A549 (cell line): ENCODE measurements around the gene GABBR2. TPM values are rescaled to one million over a fixed set of nuclear protein-coding genes. Genes with fewer than 3 reads are reported as not detected.

Experiments used
- ATAC-seq, 2 experiments: fragments of 200-7000 bp in 1 of 2; fragments of >200 bp in 1 of 2; cut with Nextera tagmentation in 1 of 2; cut with Tn5 transposase in 1 of 2; 3 replicates each; pipeline versions ENCODE4 v1.8.0 to v1.9.1; 2018 to 2020; ENCODE audit warnings: mild to moderate bottlenecking in 1 of 2, moderate library complexity in 1 of 2
- CTCF ChIA-PET: fragments of 300-600 bp; sonication (Branson Sonifier 250); formaldehyde crosslinking; extraction: SDS; loops from one replicate; lab custom pipeline; 2021; ENCODE audit warnings: antibody characterized with exemption, inconsistent platforms; lab: Yijun Ruan, JAX
- POLR2A ChIA-PET: fragments of 350-600 bp; formaldehyde crosslinking; extraction: SDS; loops from one replicate; lab custom pipeline; 2021; ENCODE audit warnings: antibody characterized with exemption, inconsistent platforms; lab: Yijun Ruan, JAX
- DNase-seq, 2 experiments: peaks; one replicate each; pipeline versions ENCODE4 v3.0.0 to v3.0.0-alpha.2; 2011 to 2016; ENCODE audit warnings: low read depth in 1 of 2, low spot score in 1 of 2
- FAIRE-seq: peaks from 2 replicates; lab custom pipeline; 2011; peaks lifted over from hg19 to GRCh38; lab: Jason Lieb, UNC
- H3K27ac ChIP-seq, 2 experiments: fragments of >200 bp; sonication (Bioruptor Twin); formaldehyde crosslinking; 3 replicates each; pipeline ENCODE4 v1.5.1; 2016 to 2017
- H3K4me1 ChIP-seq: fragments of >200 bp; sonication (Bioruptor Twin); formaldehyde crosslinking; 3 replicates; pipeline ENCODE4 v1.6.1; 2016
- H3K4me2 ChIP-seq: fragments of >200 bp; sonication (Bioruptor Twin); formaldehyde crosslinking; 3 replicates; pipeline ENCODE4 v1.6.1; 2016
- H3K4me3 ChIP-seq: fragments of >200 bp; sonication (Bioruptor Twin); formaldehyde crosslinking; 3 replicates; pipeline ENCODE4 v1.5.1; 2016
- H3K9me3 ChIP-seq: fragments of >200 bp; sonication (Bioruptor Twin); formaldehyde crosslinking; 3 replicates; pipeline ENCODE4 v1.6.1; 2016
- ATOH8 ChIP-seq: fragments of 250-450 bp; sonication (Bioruptor Pico); IDR thresholded peaks from 2 replicates; pipeline ENCODE4 v1.5.0; 2020; ENCODE audit warnings: low read depth, mild to moderate bottlenecking, moderate library complexity
- BHLHE40 ChIP-seq: IDR thresholded peaks from 2 replicates; pipeline ENCODE4 v1.6.1; 2012; ENCODE audit warnings: low read depth, low read length, inconsistent platforms
- CBX8 ChIP-seq: fragments of 200-600 bp; sonication (generic); IDR thresholded peaks from 2 replicates; pipeline ENCODE4 v1.6.1; 2016
- EHF ChIP-seq: fragments of 250-450 bp; sonication (Bioruptor Pico); IDR thresholded peaks from 2 replicates; pipeline ENCODE4 v1.5.0; 2020; ENCODE audit warnings: mild to moderate bottlenecking
- FOSB ChIP-seq: fragments of 250-450 bp; sonication (Bioruptor Pico); IDR thresholded peaks from 2 replicates; pipeline ENCODE4 v1.5.0; 2020; ENCODE audit warnings: mild to moderate bottlenecking, moderate library complexity
- FOSL2 ChIP-seq, 2 experiments: fragments of 450-650 bp in 1 of 2; fragments of >200 bp in 1 of 2; sonication (Bioruptor Twin) in 1 of 2; formaldehyde crosslinking; IDR thresholded peaks; 2 replicates each; pipeline versions ENCODE4 v1.5.0 to v1.6.1; 2016 to 2020; ENCODE audit warnings: mild to moderate bottlenecking in 1 of 2, moderate library complexity in 1 of 2
- HDAC2 ChIP-seq: fragments of 200-600 bp; sonication (generic); IDR thresholded peaks from 2 replicates; pipeline ENCODE4 v1.6.1; 2016
- HEYL ChIP-seq: fragments of 250-450 bp; sonication (Bioruptor Pico); IDR thresholded peaks from 2 replicates; pipeline ENCODE4 v1.8.0; 2021; ENCODE audit warnings: mild to moderate bottlenecking, moderate library complexity
- HMGXB4 ChIP-seq: fragments of 250-450 bp; sonication (Bioruptor Pico); IDR thresholded peaks from 2 replicates; pipeline ENCODE4 v1.5.0; 2021; ENCODE audit warnings: mild to moderate bottlenecking, moderate library complexity, borderline replicate concordance
- HOXB13 ChIP-seq: fragments of 250-450 bp; sonication (Bioruptor Pico); IDR thresholded peaks from 2 replicates; pipeline ENCODE4 v1.5.0; 2020; ENCODE audit warnings: low read depth, mild to moderate bottlenecking, moderate library complexity
- JUNB ChIP-seq: fragments of >200 bp; sonication (Bioruptor Twin); formaldehyde crosslinking; IDR thresholded peaks from 2 replicates; pipeline ENCODE4 v1.6.1; 2016
- KDM5A ChIP-seq: fragments of 200-600 bp; sonication (generic); IDR thresholded peaks from 2 replicates; pipeline ENCODE4 v1.6.1; 2016; ENCODE audit warnings: antibody characterized with exemption, mild to moderate bottlenecking
- MAFK ChIP-seq: fragments of 450-650 bp; IDR thresholded peaks from 2 replicates; pipeline ENCODE4 v1.6.1; 2014; ENCODE audit not compliant: partially characterized antibody
- MAX ChIP-seq: IDR thresholded peaks from 2 replicates; pipeline ENCODE4 v1.6.1; 2012
- NPAS2 ChIP-seq: fragments of 250-450 bp; sonication (Bioruptor Pico); IDR thresholded peaks from 2 replicates; pipeline ENCODE4 v1.8.0; 2022; ENCODE audit warnings: mild to moderate bottlenecking, moderate library complexity, borderline replicate concordance
- POLR2A ChIP-seq: IDR thresholded peaks from 2 replicates; pipeline ENCODE4 v1.6.1; 2012; ENCODE audit warnings: mild to moderate bottlenecking, low read length
- RAD21 ChIP-seq, 2 experiments: fragments of >200 bp in 1 of 2; sonication (Bioruptor Twin) in 1 of 2; formaldehyde crosslinking in 1 of 2; IDR thresholded peaks in 1 of 2; conservative IDR thresholded peaks in 1 of 2; 2 replicates in 1 of 2; 3 replicates in 1 of 2; pipeline ENCODE4 v1.6.1; 2012 to 2018; ENCODE audit warnings: inconsistent platforms in 1 of 2
- RFX5 ChIP-seq: fragments of 450-650 bp; IDR thresholded peaks from 2 replicates; pipeline ENCODE4 v1.7.1; 2014; ENCODE audit warnings: antibody characterized with exemption, mild to moderate bottlenecking, moderate library complexity
- RNF2 ChIP-seq: fragments of 200-600 bp; sonication (generic); IDR thresholded peaks from 2 replicates; pipeline ENCODE4 v1.6.1; 2016; ENCODE audit warnings: low read depth, mild to moderate bottlenecking, antibody characterized with exemption, moderate library complexity, borderline replicate concordance
- TFCP2L1 ChIP-seq: fragments of 250-450 bp; sonication (Bioruptor Pico); IDR thresholded peaks from 2 replicates; pipeline ENCODE4 v1.5.0; 2021; ENCODE audit warnings: mild to moderate bottlenecking
- ZFP36 ChIP-seq: fragments of 450-650 bp; IDR thresholded peaks from 2 replicates; pipeline ENCODE4 v1.6.1; 2014; ENCODE audit warnings: borderline replicate concordance; ENCODE audit not compliant: partially characterized antibody
- ZSCAN20 ChIP-seq: fragments of 250-450 bp; sonication (Bioruptor Pico); IDR thresholded peaks from 2 replicates; pipeline ENCODE4 v1.8.0; 2022; ENCODE audit warnings: mild to moderate bottlenecking, moderate library complexity
- WGBS: methylation state at CpG from one replicate; pipeline ENCODE4 v1.1.6; 2017; ENCODE audit errors: missing lambda C conversion rate; 5-methylcytosine and 5-hydroxymethylcytosine counted together
- polyA plus RNA-seq, 4 experiments: library from polyadenylated mRNA; depleted of rRNA in 3 of 4; stranded (reverse); fragments of >200 nt; fragmentation: RNase III in 1 of 4; extraction: RNeasy Plus Mini Kit Qiagen cat#74134 plus additional on column Dnase treatment in 1 of 4; gene quantifications; 2 replicates in 3 of 4; 3 replicates in 1 of 4; pipeline ENCODE4 v1.2.3, GENCODE V29; 2011 to 2017
- TF ChIP-seq, protein P1 (sequence below): fragments of >200 bp; sonication (Bioruptor Twin); formaldehyde crosslinking; IDR thresholded peaks from 2 replicates; pipeline ENCODE4 v1.6.1; 2016

GABBR2 gene
- polyA plus RNA-seq, 2 of the 4 experiments (the other 2 are of a cell fraction), result 0.08 to 0.57 TPM

DNA sequence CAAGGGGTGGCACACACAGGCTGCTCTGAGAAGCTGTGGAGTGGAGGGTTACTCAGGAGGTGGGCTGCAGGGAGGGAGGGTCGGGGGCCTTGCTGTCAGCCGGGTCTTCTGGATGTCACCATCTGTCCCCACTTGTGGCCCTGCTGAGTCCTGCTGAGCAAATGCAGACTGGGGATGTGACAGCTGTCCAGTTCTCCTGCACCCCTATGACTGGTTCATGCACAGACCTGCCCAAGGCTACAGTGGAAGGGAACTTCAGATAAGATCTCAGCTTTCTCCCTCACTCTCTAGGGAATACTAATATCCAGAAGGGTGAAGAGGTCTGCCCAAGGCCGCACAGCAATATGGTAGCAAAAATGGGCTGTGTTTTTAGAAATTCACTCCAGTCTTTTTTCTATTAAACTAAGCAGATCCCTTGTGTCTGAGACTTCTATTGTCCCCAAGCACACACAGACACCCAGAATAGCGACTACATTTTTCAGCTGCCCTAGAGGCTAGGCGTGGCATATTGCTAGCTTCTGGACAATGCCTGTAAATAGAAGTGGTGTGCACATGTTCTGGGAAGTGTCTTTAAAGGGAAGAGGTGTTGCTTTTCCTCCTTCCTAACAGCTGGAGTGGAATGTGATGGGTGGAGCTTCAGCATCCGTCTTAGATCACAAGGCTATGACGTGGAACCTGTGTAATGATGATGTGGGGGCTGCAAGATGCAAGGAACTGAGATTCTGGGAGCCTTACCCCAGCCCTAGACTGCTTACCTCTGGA is 402.2 kb downstream of the GABBR2 start:
- CTCF ChIA-PET, result interaction anchor here (1.0 to 7.8 kb wide), 4 partner anchors 8 to 469 kb away, joined by 3 to 60 read pairs (median 3); no protein-coding TSS in a partner anchor
- 51% methylated on average over 6 of the region's 7 CpGs for WGBS
- H3K9me3 ChIP-seq, result no peaks in the 10 kb centered on the region
- POLR2A ChIA-PET, result no interaction called here
- DNase-seq, result peak in 1 of 2 experiments; percentile 30
- no peak overlapping the region for H3K27ac ChIP-seq
- no peak for TF ChIP-seq EHF (CRISPR knock-in tag)
- no peak for TF ChIP-seq RFX5
- no peak for TF ChIP-seq JUNB
- no peak for TF ChIP-seq HMGXB4 (CRISPR knock-in tag)
- TF ChIP-seq BHLHE40, result no peak
- H3K4me3 ChIP-seq, result no peak overlapping the region
- H3K4me2 ChIP-seq, result no peak overlapping the region
- no peaks in the 10 kb centered on the region for H3K4me1 ChIP-seq
- peak in 1 of 2 experiments; percentile 36; a peak in 2 of 6 replicates for ATAC-seq
- no peak for FAIRE-seq

GRCh38 chr9:98304381-98304780 is 404.4 kb downstream of the GABBR2 start:
- H3K27ac ChIP-seq, result no peak overlapping the region
- POLR2A ChIA-PET, result no interaction called here
- CTCF ChIA-PET, result interaction anchor here (0.6 to 7.8 kb wide), 5 partner anchors 10 to 473 kb away, joined by 3 to 60 read pairs (median 3); no protein-coding TSS in a partner anchor
- DNase-seq, result no peak
- no peak for ATAC-seq
- H3K4me1 ChIP-seq, result no peaks in the 10 kb centered on the region
- TF ChIP-seq ATOH8 (CRISPR knock-in tag), result no peak
- no peak overlapping the region for H3K4me2 ChIP-seq
- no peak for FAIRE-seq
- no peaks in the 10 kb centered on the region for H3K9me3 ChIP-seq
- WGBS, result 53% methylated on average over 4 of the region's 4 CpGs
- no peak overlapping the region for H3K4me3 ChIP-seq

DNA sequence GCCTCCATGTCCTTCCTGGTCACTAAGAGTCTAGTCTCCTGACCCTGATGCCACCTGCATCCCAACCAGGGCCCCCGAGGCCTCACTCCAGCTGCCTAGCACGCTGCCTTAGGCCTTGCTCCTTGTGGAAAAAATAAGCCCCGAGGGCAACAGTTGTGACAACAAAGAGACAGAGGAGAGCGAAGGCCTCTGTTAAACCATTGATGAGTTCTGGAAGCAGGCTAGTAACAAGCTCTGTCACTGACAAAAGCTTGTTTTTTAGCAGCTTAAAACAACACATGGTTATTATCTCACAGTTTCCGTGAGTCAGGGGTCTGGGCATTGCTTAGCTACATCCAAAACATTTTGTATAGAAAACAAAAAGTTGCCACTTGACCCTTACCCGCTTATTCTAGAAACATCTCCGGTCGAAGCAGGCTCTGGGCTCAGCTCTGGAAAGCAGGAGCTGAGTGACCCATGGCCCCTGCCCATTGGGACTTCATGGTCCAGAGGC is 405.1 kb downstream of the GABBR2 start:
- WGBS, result 68% methylated on average over 8 of the region's 8 CpGs
- Histone ChIP-seq H3K4me3 (no peak overlapping the region), H3K4me1 (no peaks in the 10 kb centered on the region), H3K27ac (no peak overlapping the region), H3K4me2 (no peak overlapping the region), H3K9me3 (no peaks in the 10 kb centered on the region)
- FAIRE-seq, result no peak
- CTCF ChIA-PET, result interaction anchor here (0.6 to 7.8 kb wide), 6 partner anchors 11 to 488 kb away, joined by 3 to 60 read pairs (median 4); no protein-coding TSS in a partner anchor
- no peak for ATAC-seq
- DNase-seq, result no peak
- POLR2A ChIA-PET, result no interaction called here
- TF ChIP-seq RAD21 (conservative IDR thresholded peaks at IDR 0.05 in 1 of 2, IDR thresholded peaks at IDR 0.05 in 1 of 2), result no peak

DNA sequence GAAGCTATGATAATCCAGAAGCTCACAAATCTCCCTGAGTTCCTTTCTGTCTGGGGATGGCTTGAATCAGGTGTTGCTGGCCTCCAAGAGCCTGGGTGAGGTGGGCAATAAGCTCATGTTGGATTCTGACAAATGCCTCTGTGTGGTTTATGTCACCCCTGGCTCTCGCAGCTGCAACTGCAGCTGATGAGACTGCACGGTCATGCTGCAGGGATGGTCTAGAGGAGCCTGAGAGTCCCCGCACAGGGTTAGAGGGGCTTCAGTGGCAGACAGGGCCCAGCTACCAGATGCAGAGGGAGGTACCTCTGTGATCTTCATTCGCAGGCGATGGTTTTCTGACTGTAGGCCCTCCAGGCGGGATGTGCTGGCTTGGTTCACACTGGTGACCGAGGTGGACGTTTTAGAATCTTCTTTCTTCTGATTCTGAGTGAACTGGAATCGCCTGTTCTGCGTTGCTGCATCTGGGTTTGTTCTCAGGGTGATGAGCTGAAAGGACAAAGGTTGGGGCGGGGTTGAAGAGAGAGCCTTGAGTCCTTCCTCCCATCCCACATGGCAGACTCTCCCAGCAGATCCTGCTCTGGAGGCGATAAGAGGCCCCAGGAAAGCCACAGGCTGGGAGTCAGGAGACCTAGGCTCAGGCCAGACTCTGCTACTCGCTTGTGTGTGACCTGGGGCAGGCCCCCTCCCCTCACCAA is 405.6 kb downstream of the GABBR2 start:
- Histone ChIP-seq H3K9me3 (no peaks in the 10 kb centered on the region), H3K4me1 (no peaks in the 10 kb centered on the region), H3K27ac (no peak overlapping the region), H3K4me2 (no peak overlapping the region), H3K4me3 (no peak overlapping the region)
- DNase-seq (no peak), ATAC-seq (no peak), FAIRE-seq (no peak)
- TF ChIP-seq FOSL2 (IDR thresholded peaks at IDR 0.05) (no peak), FOSL2 (CRISPR knock-in tag; IDR thresholded peaks at IDR 0.05) (no peak), MAX (no peak), HEYL (CRISPR knock-in tag) (no peak), EHF (CRISPR knock-in tag) (no peak), NPAS2 (CRISPR knock-in tag) (no peak), RNF2 (no peak), ATOH8 (CRISPR knock-in tag) (no peak), MAFK (no peak), POLR2A (no peak), HOXB13 (CRISPR knock-in tag) (no peak), ZSCAN20 (no peak), FOSB (CRISPR knock-in tag) (no peak), KDM5A (no peak), HDAC2 (no peak), TFCP2L1 (CRISPR knock-in tag) (no peak), CBX8 (no peak), ZFP36 (no peak), RAD21 (conservative IDR thresholded peaks at IDR 0.05 in 1 of 2, IDR thresholded peaks at IDR 0.05 in 1 of 2) (no peak)
- TF ChIP-seq, protein P1, sequence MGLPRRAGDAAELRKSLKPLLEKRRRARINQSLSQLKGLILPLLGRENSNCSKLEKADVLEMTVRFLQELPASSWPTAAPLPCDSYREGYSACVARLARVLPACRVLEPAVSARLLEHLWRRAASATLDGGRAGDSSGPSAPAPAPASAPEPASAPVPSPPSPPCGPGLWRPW, result no peak
- ChIA-PET POLR2A (no interaction called here), CTCF (interaction anchor here (1.0 to 7.8 kb wide), 6 partner anchors 12 to 489 kb away, joined by 3 to 60 read pairs (median 4); no protein-coding TSS in a partner anchor)
- 72% methylated on average over 13 of the region's 13 CpGs for WGBS
